ENCODE results near the gene FPGS.
"Not testable (repeated sequence)": the region's sequence is repeated elsewhere in the genome, so short reads cannot be mapped to it uniquely, and the experiment has no call there.

The FPGS gene

GRCh38 chr9:127770905-127771569 is 31.6 kb upstream of the FPGS start:
- peak; percentile 98 for DNase-seq (ENCODE audit: low spot score)

GRCh38 chr9:127771570-127772189 is 31.0 kb upstream of the FPGS start:
- no peak for DNase-seq (ENCODE audit: low spot score)

- DNase-seq (ENCODE audit: low spot score) = no peak
These were observed 30.1 kb upstream of the FPGS start for GRCh38 chr9:127772603-127773002.

GRCh38 chr9:127773272-127773671 is 29.4 kb upstream of the FPGS start:
- no peak for DNase-seq (ENCODE audit: low spot score)

- DNase-seq (ENCODE audit: low spot score) = no peak
These were observed 28.7 kb upstream of the FPGS start for GRCh38 chr9:127773981-127774380.

- DNase-seq (ENCODE audit: low spot score) = no peak
These were observed 26.3 kb upstream of the FPGS start for GRCh38 chr9:127776195-127776923.

GRCh38 chr9:127776924-127777289 is 25.8 kb upstream of the FPGS start:
- no peak for DNase-seq (ENCODE audit: low spot score)

- no peak for DNase-seq (ENCODE audit: low spot score)
These were observed 25.2 kb upstream of the FPGS start for GRCh38 chr9:127777368-127777980.

GRCh38 chr9:127778280-127779135 is 24.2 kb upstream of the FPGS start, which contains the start of gene SH2D3C:
TSS of gene SH2D3C (minus strand) at chr9:127778666. CDS start at chr9:127778627, 39 bp downstream.
- DNase-seq (ENCODE audit: low spot score) = no peak

- no peak for DNase-seq (ENCODE audit: low spot score)
These were observed 23.3 kb upstream of the FPGS start for GRCh38 chr9:127779136-127779981.

- no peak for DNase-seq (ENCODE audit: low spot score)
These were observed 22.4 kb upstream of the FPGS start for GRCh38 chr9:127780126-127780885.

GRCh38 chr9:127780909-127781308 is 21.8 kb upstream of the FPGS start:
- DNase-seq (ENCODE audit: low spot score) = not testable (repeated sequence)

GRCh38 chr9:127781806-127782205 is 20.9 kb upstream of the FPGS start:
- no peak for DNase-seq (ENCODE audit: low spot score)

GRCh38 chr9:127783111-127784008 is 19.3 kb upstream of the FPGS start:
- no peak for DNase-seq (ENCODE audit: low spot score)

- peak; percentile 95 for DNase-seq (ENCODE audit: low spot score)
These were observed 17.4 kb upstream of the FPGS start for GRCh38 chr9:127785023-127785932.

- peak; percentile 96 for DNase-seq (ENCODE audit: low spot score)
These were observed 16.5 kb upstream of the FPGS start, which contains the start of gene CDK9 for GRCh38 chr9:127785933-127786772. TSS of gene CDK9 (plus strand) at chr9:127786034. CDS start at chr9:127786149, 115 bp downstream.

- no peak for DNase-seq (ENCODE audit: low spot score)
These were observed 15.9 kb upstream of the FPGS start for GRCh38 chr9:127786773-127787104.
